ENCODE results near the gene TEX51.

Gene TEX51

GRCh38 chr2:126893153-126893552 is 5.5 kb upstream of the TEX51 start:
- DNase-seq (ENCODE audit: low read depth) = no peak

GRCh38 chr2:126893606-126894005 is 5.1 kb upstream of the TEX51 start:
- DNase-seq (ENCODE audit: low read depth) = no peak

- DNase-seq (ENCODE audit: low read depth) = no peak
Measured at GRCh38 chr2:126894082-126894481, 4.6 kb upstream of the TEX51 start.

GRCh38 chr2:126894585-126895182 is 4.0 kb upstream of the TEX51 start:
- DNase-seq (ENCODE audit: low read depth) = no peak

GRCh38 chr2:126895336-126895735 is 3.4 kb upstream of the TEX51 start:
- DNase-seq (ENCODE audit: low read depth) = no peak

GRCh38 chr2:126896471-126896870 is 2.2 kb upstream of the TEX51 start:
- no peak for DNase-seq (ENCODE audit: low read depth)

- no peak for DNase-seq (ENCODE audit: low read depth)
Measured at GRCh38 chr2:126899616-126900185, 1.0 kb downstream of the TEX51 start.

- no peak for DNase-seq (ENCODE audit: low read depth)
Measured at GRCh38 chr2:126900646-126901319, 2.1 kb downstream of the TEX51 start.

- no peak for DNase-seq (ENCODE audit: low read depth)
Measured at GRCh38 chr2:126901459-126901858, 2.8 kb downstream of the TEX51 start.

- DNase-seq (ENCODE audit: low read depth) = no peak
Measured at GRCh38 chr2:126902152-126902835, 3.6 kb downstream of the TEX51 start.

- no peak for DNase-seq (ENCODE audit: low read depth)
Measured at GRCh38 chr2:126902859-126903258, 4.2 kb downstream of the TEX51 start.

- no peak for DNase-seq (ENCODE audit: low read depth)
Measured at GRCh38 chr2:126905991-126906390, 7.3 kb downstream of the TEX51 start.

GRCh38 chr2:126906781-126907180 is 8.1 kb downstream of the TEX51 start:
- DNase-seq (ENCODE audit: low read depth) = no peak

- DNase-seq (ENCODE audit: low read depth) = no peak
Measured at GRCh38 chr2:126907671-126908070, 9.0 kb downstream of the TEX51 start.

- no peak for DNase-seq (ENCODE audit: low read depth)
Measured at GRCh38 chr2:126908721-126909177, 10.1 kb downstream of the TEX51 start.

GRCh38 chr2:126909366-126909765 is 10.7 kb downstream of the TEX51 start:
- no peak for DNase-seq (ENCODE audit: low read depth)

GRCh38 chr2:126909781-126910180 is 11.1 kb downstream of the TEX51 start:
- no peak for DNase-seq (ENCODE audit: low read depth)

- no peak for DNase-seq (ENCODE audit: low read depth)
Measured at GRCh38 chr2:126910637-126911036, 11.9 kb downstream of the TEX51 start.

- no peak for DNase-seq (ENCODE audit: low read depth)
Measured at GRCh38 chr2:126911111-126911796, 12.6 kb downstream of the TEX51 start.

- DNase-seq (ENCODE audit: low read depth) = no peak
Measured at GRCh38 chr2:126912201-126912600, 13.5 kb downstream of the TEX51 start.

- no peak for DNase-seq (ENCODE audit: low read depth)
Measured at GRCh38 chr2:126913329-126913728, 14.6 kb downstream of the TEX51 start.

- DNase-seq (ENCODE audit: low read depth) = no peak
Measured at GRCh38 chr2:126913881-126914615, 15.4 kb downstream of the TEX51 start.
